GM23248 (cell line): Measurements from ENCODE around the gene SLX4IP.

Experiments
- EZH2 ChIP-seq: fragments of 200-600 bp; sonication (generic); IDR thresholded peaks from 2 replicates; pipeline ENCODE4 v1.6.1; 2018; ENCODE audit warnings: antibody characterized with exemption, mild to moderate bottlenecking; ENCODE audit not compliant: insufficient read depth, poor library complexity, severe bottlenecking
- EZH2phosphoT487 ChIP-seq: fragments of 200-600 bp; sonication (generic); IDR thresholded peaks from 2 replicates; pipeline ENCODE4 v1.6.1; 2018; ENCODE audit warnings: antibody characterized with exemption, moderate library complexity, mild to moderate bottlenecking, low read depth; ENCODE audit not compliant: insufficient read depth

DNA sequence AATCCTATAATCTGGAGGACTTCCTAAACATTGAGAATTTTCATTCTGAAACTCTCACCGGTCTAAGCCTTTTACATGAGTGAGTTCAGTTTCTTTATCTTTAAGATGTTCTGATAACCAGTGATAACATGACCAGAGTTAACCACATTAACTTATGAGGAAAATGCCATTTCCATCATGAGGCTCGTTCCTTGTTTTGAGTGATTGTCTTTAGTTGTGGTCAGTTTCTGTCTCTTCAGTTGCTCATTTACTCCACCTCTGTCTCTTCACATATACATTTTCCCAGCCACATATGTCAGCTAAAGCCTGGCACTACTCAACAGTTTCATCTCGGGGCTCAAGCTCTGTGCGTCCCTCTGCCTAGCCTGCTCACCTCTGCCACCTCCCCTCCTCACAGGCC is 168.3 kb downstream of the SLX4IP start:
- TF ChIP-seq EZH2phosphoT487 (no peak), EZH2 (no peak)
